HEK293T (cell line): ENCODE results near the gene KCNMA1.

Experiments
- CTCF ChIA-PET: fragments of 350-600 bp; formaldehyde crosslinking; extraction: SDS; loops from one replicate; lab custom pipeline; 2021; ENCODE audit warnings: antibody characterized with exemption, inconsistent platforms; lab: Yijun Ruan, JAX
- POLR2A ChIA-PET: fragments of 350-600 bp; formaldehyde crosslinking; extraction: SDS; loops from one replicate; lab custom pipeline; 2020; ENCODE audit warnings: antibody characterized with exemption, inconsistent platforms; lab: Yijun Ruan, JAX
- DNase-seq: peaks from one replicate; pipeline ENCODE4 v3.0.0; 2012; ENCODE audit warnings: mixed read lengths; ENCODE audit errors: extremely low spot score
- ARNT ChIP-seq: fragments of 450-650 bp; IDR thresholded peaks from 2 replicates; pipeline ENCODE4 v1.6.1; 2017; ENCODE audit warnings: mild to moderate bottlenecking
- BHLHE40 ChIP-seq: fragments of 450-650 bp; IDR thresholded peaks from 2 replicates; pipeline ENCODE4 v1.6.1; 2016; ENCODE audit warnings: mild to moderate bottlenecking, moderate library complexity, borderline replicate concordance
- CTBP1 ChIP-seq: fragments of 450-650 bp; IDR thresholded peaks from 2 replicates; pipeline ENCODE4 v1.6.1; 2016; ENCODE audit warnings: borderline replicate concordance
- ELF4 ChIP-seq: fragments of 450-650 bp; IDR thresholded peaks from 2 replicates; pipeline ENCODE4 v1.6.1; 2017; ENCODE audit warnings: antibody characterized with exemption
- FOXA1 ChIP-seq: fragments of 450-650 bp; IDR thresholded peaks from 2 replicates; pipeline ENCODE4 v1.6.1; 2016; ENCODE audit warnings: mild to moderate bottlenecking
- FOXK2 ChIP-seq: fragments of 450-650 bp; IDR thresholded peaks from 2 replicates; pipeline ENCODE4 v1.6.1; 2016; ENCODE audit warnings: mild to moderate bottlenecking
- FOXM1 ChIP-seq: fragments of 450-650 bp; IDR thresholded peaks from 2 replicates; pipeline ENCODE4 v1.6.1; 2017; ENCODE audit warnings: mild to moderate bottlenecking, borderline replicate concordance
- HDGF ChIP-seq: fragments of 450-650 bp; IDR thresholded peaks from 2 replicates; pipeline ENCODE4 v1.6.1; 2017; ENCODE audit warnings: antibody characterized with exemption, borderline replicate concordance
- L3MBTL2 ChIP-seq: fragments of 450-650 bp; conservative IDR thresholded peaks from 2 replicates; pipeline ENCODE4 v1.6.1; 2016; ENCODE audit warnings: mild to moderate bottlenecking
- LEF1 ChIP-seq: fragments of 450-650 bp; IDR thresholded peaks from 2 replicates; pipeline ENCODE4 v1.6.1; 2017; ENCODE audit warnings: mild to moderate bottlenecking, borderline replicate concordance
- NFRKB ChIP-seq: fragments of 450-650 bp; IDR thresholded peaks from 2 replicates; pipeline ENCODE4 v1.6.1; 2016; ENCODE audit warnings: mild to moderate bottlenecking, moderate library complexity
- PKNOX1 ChIP-seq: fragments of 450-650 bp; IDR thresholded peaks from 2 replicates; pipeline ENCODE4 v1.6.1; 2016
- SP1 ChIP-seq: fragments of 450-650 bp; IDR thresholded peaks from 2 replicates; pipeline ENCODE4 v1.6.1; 2017
- SUZ12 ChIP-seq: fragments of 450-650 bp; IDR thresholded peaks from 2 replicates; pipeline ENCODE4 v1.6.1; 2016; ENCODE audit warnings: mild to moderate bottlenecking
- TARDBP ChIP-seq: fragments of 450-650 bp; IDR thresholded peaks from 2 replicates; pipeline ENCODE4 v1.6.1; 2016
- ZNF384 ChIP-seq: fragments of 450-650 bp; IDR thresholded peaks from 2 replicates; pipeline ENCODE4 v1.6.1; 2016

KCNMA1 gene

GRCh38 chr10:76903387-76903945 is 734.1 kb downstream of the KCNMA1 start:
- POLR2A ChIA-PET: no interaction called here
- no peak for DNase-seq
- CTCF ChIA-PET: interaction anchor here (0.6 to 1.3 kb wide), 4 partner anchors 10 to 1508 kb away, joined by 3 to 4 read pairs (median 3); no protein-coding TSS in a partner anchor
- TF ChIP-seq ZNF384: no peak
- TF ChIP-seq PKNOX1: no peak
- no peak for TF ChIP-seq ARNT
- TF ChIP-seq TARDBP: no peak
- TF ChIP-seq CTBP1: no peak
- TF ChIP-seq NFRKB: no peak
- no peak for TF ChIP-seq BHLHE40
- TF ChIP-seq ELF4: no peak
- TF ChIP-seq SUZ12: no peak
- TF ChIP-seq LEF1: no peak
- no peak for TF ChIP-seq HDGF
- no peak for TF ChIP-seq SP1

GRCh38 chr10:76902949-76903348 is 734.7 kb downstream of the KCNMA1 start:
- ChIA-PET POLR2A (no interaction called here), CTCF (interaction anchor here (0.6 to 1.3 kb wide), 4 partner anchors 10 to 1507 kb away, joined by 3 to 4 read pairs (median 3); no protein-coding TSS in a partner anchor)
- DNase-seq: peak; percentile 64
- no peak for TF ChIP-seq LEF1
- peak; percentile 82 for TF ChIP-seq ZNF384
- no peak for TF ChIP-seq FOXM1
- no peak for TF ChIP-seq NFRKB

GRCh38 chr10:76901701-76902100 is 735.9 kb downstream of the KCNMA1 start:
- TF ChIP-seq FOXK2 (no peak), SUZ12 (no peak), L3MBTL2 (no peak), TARDBP (no peak), PKNOX1 (no peak), FOXM1 (no peak), LEF1 (no peak), ARNT (no peak), BHLHE40 (no peak), ZNF384 (no peak), NFRKB (no peak), ELF4 (no peak), SP1 (no peak), FOXA1 (no peak)
- DNase-seq: no peak
- ChIA-PET CTCF (no interaction called here), POLR2A (no interaction called here)

GRCh38 chr10:76899490-76899889 is 738.1 kb downstream of the KCNMA1 start:
- no peak for DNase-seq
- TF ChIP-seq NFRKB (no peak), HDGF (no peak), FOXA1 (no peak), FOXK2 (no peak), BHLHE40 (no peak), L3MBTL2 (no peak), ZNF384 (no peak), SUZ12 (no peak), LEF1 (no peak), TARDBP (no peak), ELF4 (no peak), PKNOX1 (no peak), ARNT (no peak), CTBP1 (no peak), SP1 (no peak), FOXM1 (no peak)
- ChIA-PET CTCF (no interaction called here), POLR2A (no interaction called here)

GRCh38 chr10:76892766-76893479 is 744.7 kb downstream of the KCNMA1 start:
- POLR2A ChIA-PET: no interaction called here
- CTCF ChIA-PET: interaction anchor here (0.8 kb wide), 1 partner anchor 10 kb away, joined by 4 read pairs; no protein-coding TSS in a partner anchor
- no peak for DNase-seq
- no peak for TF ChIP-seq L3MBTL2
- no peak for TF ChIP-seq ARNT
- no peak for TF ChIP-seq LEF1
- TF ChIP-seq FOXA1: no peak
- TF ChIP-seq SP1: no peak
- TF ChIP-seq SUZ12: no peak
- no peak for TF ChIP-seq FOXM1
- TF ChIP-seq NFRKB: no peak
- TF ChIP-seq ZNF384: no peak
- TF ChIP-seq CTBP1: no peak
- no peak for TF ChIP-seq PKNOX1
- TF ChIP-seq BHLHE40: no peak
- TF ChIP-seq TARDBP: no peak
- TF ChIP-seq FOXK2: no peak
- no peak for TF ChIP-seq HDGF
- TF ChIP-seq ELF4: no peak
